Endothelial cell of umbilical vein (primary cell): ENCODE measurements around the gene CETP.

ENCODE experiments used
- CTCF ChIP-seq, 2 donors: IDR thresholded peaks; 1 replicate in 1 of 2; 2 replicates in 1 of 2; pipeline ENCODE4 v1.5.1; 2011; ENCODE audit warnings: low read length in 2 of 2, mild to moderate bottlenecking in 2 of 2, moderate library complexity in 2 of 2, control low read depth in 1 of 2, inconsistent platforms in 1 of 2, low read depth in 1 of 2; ENCODE audit not compliant: insufficient read depth in 1 of 2; ENCODE audit errors: extremely low read depth in 1 of 2
- EZH2 ChIP-seq: IDR thresholded peaks from 2 replicates; pipeline ENCODE4 v1.6.1; 2012; ENCODE audit warnings: borderline replicate concordance, low read depth, mild to moderate bottlenecking, moderate library complexity, low read length, inconsistent platforms; ENCODE audit not compliant: severe bottlenecking
- JUN ChIP-seq: IDR thresholded peaks from 2 replicates; pipeline ENCODE4 v1.6.1; 2011; ENCODE audit warnings: borderline replicate concordance, low read depth; ENCODE audit not compliant: insufficient read length, insufficient read depth
- MAX ChIP-seq: IDR thresholded peaks from 2 replicates; pipeline ENCODE4 v1.6.1; 2011; ENCODE audit not compliant: insufficient read depth, insufficient read length
- MYC ChIP-seq: IDR thresholded peaks from one replicate; pipeline ENCODE4 v1.6.1; 2011; ENCODE audit warnings: mild to moderate bottlenecking, low read depth, low read length
- POLR2A ChIP-seq: IDR thresholded peaks from 2 replicates; pipeline ENCODE4 v1.6.1; 2012; ENCODE audit warnings: low read depth, mild to moderate bottlenecking, control low read depth, low read length
- POLR2AphosphoS5 ChIP-seq: IDR thresholded peaks from 2 replicates; pipeline ENCODE4 v1.6.1; 2012; ENCODE audit warnings: low read depth, mild to moderate bottlenecking, control low read depth, low read length, moderate library complexity; ENCODE audit not compliant: insufficient read depth

- no peak for TF ChIP-seq EZH2
- no peak for TF ChIP-seq POLR2A
- no peak for TF ChIP-seq CTCF (IDR thresholded peaks at IDR 0.05; ENCODE audit: extremely low read depth in 1 of 2, insufficient read depth in 1 of 2, low read depth in 1 of 2, low read length in 2 of 2)
- TF ChIP-seq MAX: no peak
- no peak for TF ChIP-seq MYC
- no peak for TF ChIP-seq POLR2AphosphoS5
- no peak for TF ChIP-seq JUN
These were observed 8.0 kb downstream of the CETP start for GRCh38 chr16:56969769-56970168.
